Activated T-cell treated with anti-CD3 and anti-CD28 coated beads for 1 hour (primary cell): ENCODE results near the gene BCAS4.

Experiments
- DNase-seq: peaks from one replicate; pipeline ENCODE4 v3.0.0-alpha.2; 2020; ENCODE audit warnings: low read depth

The BCAS4 gene

DNA sequence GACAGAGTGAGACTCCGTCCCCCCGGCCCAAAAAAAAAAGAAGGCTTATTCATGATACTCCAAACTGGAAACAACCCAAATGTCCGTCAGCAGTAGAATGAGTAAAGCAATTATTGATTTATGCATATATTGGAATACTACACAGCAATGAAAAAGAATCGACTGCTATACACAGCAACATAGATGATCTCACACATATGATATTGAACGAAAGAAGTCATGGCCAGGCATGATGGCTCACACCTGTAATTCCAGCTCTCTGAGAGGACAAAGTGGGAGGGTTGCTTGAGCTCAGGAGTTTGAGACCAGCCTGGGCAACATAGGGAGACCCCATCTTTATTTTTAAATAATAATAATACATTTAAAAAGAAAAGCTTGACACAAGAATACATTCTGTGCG is 28.5 kb downstream of the BCAS4 start:
- DNase-seq = no peak

DNA sequence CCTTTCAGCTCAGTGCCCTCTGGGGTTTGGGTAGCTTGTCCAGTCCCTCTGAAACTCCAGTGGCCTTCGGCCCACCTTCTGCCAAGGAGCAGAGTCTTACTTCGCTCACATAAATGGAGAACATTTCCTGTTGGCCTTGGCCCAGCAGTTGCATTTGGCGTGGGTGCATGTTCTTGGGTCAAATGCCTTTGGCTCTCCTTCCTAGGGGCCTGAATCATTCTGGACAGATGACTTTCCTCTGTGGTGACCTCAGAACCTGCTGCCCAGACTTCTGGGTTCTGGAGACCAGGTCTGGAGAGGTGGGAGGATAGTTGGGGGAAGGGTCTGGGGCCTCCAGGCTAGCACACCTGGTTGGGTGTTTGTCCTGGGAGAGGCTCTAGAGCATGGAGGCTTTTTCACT is 29.3 kb downstream of the BCAS4 start:
- no peak for DNase-seq

DNA sequence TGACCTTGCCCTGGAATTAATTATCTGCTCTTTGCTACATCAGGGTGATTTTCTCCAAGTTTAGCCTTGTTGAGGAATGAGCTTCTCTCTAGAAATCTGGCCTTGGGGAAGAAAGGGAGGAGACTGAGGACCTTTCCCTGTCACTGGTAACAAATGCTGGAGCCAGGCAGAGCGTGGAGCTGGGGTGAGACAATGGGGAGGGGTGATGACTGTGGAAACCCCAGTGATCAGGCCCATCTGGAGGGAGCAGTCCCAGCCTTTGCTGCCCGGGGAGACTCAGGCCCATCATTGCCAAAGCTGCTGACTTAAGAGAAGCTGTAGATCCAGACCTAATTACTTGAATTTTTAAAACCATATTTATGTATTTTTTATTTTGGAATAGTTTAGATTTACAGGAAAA is 31.3 kb downstream of the BCAS4 start:
- no peak for DNase-seq

DNA sequence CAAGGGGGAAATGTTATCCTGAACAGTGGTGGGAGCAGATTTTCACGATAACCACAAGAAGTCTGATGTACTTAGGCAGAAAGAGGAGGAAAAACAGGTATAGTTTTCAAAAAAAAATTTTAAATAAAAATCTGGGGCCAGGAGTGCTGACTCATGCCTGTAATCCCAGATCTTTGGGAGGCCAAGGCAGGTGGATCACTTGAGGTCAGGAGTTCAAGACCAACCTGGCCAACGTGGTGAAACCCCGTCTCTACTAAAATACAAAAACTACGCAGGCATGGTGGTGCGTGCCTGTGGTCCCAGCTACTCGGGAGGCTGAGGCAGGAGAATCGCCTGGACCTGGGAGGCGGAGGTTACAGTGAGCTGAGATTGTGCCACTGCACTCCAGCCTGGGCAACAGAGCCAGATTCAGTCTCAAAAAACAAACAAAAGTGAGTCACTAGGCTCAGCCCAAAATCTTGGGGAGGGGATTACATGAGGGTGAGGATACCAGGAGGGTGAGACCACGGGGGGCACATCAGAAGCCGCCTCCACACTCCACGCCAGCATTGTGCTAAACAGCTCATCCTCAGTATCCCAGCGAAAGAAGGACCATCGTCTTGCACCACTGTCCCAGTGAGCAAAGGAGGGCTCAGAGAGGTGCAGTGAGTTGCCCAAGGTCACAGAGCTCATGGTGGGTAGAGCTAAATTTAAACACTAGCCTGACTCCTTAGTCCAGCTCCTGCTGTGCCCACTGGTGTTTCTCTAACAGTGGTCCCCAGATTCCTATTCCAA is 33.7 kb downstream of the BCAS4 start:
- no peak for DNase-seq

DNA sequence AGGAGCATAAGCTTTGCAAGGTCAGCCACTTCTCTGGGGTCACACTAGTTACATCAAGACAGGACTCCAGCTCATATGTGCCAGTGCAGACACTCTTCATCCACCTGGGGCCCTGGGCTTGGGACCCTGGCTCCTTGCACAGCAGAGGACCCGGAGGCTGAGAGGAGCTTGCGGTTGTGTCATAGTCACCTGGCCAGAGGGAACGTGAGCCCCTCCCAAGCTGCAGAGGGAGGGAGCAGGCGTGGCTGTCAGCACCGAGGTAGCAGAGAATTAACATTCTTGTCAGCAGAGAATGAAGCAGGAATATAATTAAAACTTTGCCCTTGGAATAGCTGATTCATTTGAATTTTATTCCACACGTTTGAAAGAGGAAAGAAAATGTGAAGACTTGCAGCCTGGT is 36.8 kb downstream of the BCAS4 start:
- no peak for DNase-seq

DNA sequence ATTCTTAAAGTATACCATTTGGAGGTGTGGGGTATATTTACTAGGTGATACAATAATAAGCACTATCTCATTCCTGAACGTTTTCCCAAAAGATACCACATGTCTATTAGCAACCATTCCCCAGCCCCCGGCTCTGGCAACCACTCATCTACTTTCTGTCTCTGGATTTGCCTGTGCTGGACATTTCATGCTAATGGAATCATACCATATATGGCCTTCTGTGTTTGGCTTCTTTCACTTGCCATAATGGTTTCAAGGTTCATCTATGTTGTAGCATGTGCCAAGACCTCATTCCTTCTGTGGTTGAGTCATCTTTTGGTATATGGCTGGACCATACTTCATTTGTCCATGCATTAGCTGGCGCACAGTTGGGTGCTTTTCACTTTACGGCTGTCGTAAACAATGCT is 39.7 kb downstream of the BCAS4 start:
- no peak for DNase-seq

- DNase-seq = no peak
These were observed 42.9 kb downstream of the BCAS4 start for GRCh38 chr20:50837532-50838321.

DNA sequence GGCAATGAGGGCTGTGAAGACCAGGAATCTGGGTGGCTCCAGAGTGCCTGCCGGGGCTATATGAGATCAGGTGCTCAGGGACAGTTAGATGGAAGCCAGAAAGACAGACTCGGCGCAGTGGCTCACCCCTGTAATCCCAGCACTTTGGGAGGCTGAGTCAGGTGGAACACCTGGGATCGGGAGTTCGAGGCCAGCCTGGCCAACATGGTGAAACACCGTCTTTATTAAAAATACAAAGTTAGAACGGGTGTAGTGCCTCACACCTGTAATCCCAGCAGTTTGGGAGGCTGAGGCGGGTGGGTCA is 43.4 kb downstream of the BCAS4 start:
- DNase-seq = no peak

DNA sequence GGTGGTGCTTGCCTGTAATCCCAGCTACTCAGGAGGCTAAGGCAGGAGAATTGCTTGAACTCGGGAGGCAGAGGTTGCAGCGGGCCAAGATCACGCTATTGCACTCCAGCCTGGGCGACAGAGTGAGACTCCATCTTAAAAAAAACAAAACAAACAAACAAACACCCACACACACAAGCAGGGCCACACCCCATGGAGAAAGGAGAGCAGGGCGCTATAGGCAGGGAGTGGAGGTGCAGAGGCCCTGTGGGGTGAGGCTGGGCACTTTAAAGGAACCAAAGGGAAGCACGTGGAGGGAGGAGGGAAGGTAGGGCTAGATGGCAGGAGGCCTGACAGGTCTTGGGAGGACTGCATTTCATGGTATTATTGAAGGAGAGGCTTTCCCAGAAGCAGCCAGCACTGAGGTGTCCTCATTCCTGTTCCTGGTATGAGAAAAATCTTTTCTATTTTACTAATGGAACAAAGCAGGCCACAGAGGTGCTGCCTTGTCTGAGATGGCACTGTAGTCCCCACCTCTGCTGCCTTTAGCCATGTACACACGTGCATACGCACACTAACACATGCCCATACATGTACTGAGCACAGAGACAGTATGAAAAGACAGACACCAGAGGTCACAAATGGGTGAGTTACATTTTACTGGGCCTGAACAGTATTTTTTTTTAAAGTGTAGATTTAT is 44.0 kb downstream of the BCAS4 start:
- DNase-seq = no peak

DNA sequence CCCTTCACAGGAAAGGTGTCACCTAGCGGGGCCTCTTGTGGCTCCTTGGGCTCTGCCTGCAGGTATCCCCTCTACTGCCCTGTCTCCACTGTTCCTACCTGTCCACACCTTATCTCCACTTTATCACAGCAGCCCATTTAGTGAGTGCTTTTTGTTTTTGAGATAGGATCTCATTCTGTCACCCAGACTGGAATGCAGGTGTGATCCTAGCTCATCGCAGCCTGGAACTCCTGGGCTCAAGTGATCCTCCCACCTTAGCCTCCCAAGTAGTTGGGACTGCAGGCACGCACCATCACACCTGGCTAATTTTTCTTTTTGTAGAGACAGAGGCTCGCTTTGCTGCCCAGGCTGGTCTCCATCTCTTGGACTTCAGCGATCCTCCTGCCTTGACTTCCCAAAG is 48.0 kb downstream of the BCAS4 start:
- DNase-seq = no peak

DNA sequence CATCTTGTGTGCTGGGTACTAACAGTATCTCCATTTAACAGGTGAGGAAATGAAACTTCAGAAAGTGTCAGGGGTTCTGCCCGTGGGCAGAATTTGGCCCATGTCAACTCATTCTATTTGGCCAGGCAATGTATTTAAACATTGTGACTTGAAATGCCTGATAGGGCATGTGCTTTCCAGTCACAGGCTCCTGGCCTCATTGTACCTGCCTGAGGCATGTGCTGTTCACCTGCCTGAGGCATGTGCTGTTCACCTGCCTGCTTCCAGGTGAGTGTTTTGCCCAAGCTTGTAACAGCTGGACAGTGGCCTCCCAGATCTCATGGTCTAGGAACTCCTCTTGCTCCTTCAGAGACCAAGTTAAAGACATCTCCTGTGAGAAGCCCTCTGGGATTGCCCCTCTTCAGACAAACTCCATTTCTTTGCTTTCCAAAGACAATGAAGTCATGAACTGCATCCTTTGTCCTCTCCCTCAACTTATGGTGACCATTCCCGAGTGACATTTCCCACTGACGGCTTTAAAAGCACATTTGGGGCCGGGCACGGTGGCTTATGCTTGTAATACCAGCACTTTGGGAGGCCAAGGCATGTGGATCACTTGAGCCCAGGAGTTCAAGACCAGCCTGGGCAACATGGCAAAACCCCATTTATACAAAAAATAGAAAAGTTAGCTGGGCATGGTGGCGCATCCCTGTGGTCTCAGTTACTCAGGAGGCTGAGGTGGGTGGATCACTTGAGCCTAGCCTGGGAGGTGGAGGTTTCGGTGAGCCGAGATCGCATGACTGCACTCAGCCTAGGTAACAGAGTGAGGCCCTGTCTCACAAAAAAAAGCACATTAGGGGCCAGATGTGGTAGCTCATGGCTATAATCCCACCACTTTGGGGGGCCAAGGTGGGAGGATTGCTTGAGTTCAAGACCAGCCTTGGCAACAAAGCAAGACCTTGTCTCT is 48.7 kb downstream of the BCAS4 start:
- DNase-seq = no peak

GRCh38 chr20:50844430-50845100 is 49.7 kb downstream of the BCAS4 start:
- peak; percentile 30 for DNase-seq

- no peak for DNase-seq
These were observed 50.8 kb downstream of the BCAS4 start for GRCh38 chr20:50845566-50846215.

DNA sequence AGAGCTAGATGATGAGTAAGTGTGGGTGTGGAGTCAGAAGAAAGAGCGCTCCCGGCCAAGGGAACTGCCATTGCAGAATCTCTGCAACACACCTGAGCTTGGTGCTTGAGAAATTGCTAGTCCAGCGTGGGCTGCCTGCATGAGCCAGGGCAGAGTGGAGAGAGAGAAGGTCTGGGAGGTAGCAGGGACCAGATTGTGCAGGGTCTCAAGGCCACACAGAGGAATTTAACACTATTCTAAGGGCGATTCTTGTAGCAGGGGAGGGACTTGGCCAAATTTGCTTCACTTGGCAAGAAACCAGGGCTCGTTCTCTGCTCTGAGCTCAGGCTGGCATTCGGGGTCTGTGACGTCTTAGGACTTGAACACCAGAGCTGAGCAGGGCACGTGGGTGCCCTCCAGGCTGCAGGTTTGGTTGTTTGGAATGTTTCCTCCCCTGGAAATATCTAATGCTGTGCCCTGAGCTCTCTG is 53.5 kb downstream of the BCAS4 start:
- DNase-seq = no peak

- DNase-seq = no peak
These were observed 54.2 kb downstream of the BCAS4 start for GRCh38 chr20:50848846-50849673.

GRCh38 chr20:50850721-50851286 is 55.9 kb downstream of the BCAS4 start:
- no peak for DNase-seq

- no peak for DNase-seq
These were observed 57.2 kb downstream of the BCAS4 start for GRCh38 chr20:50852085-50852484.

- DNase-seq = no peak
These were observed 59.8 kb downstream of the BCAS4 start for GRCh38 chr20:50854506-50855249.
